Bronchial epithelial cell (primary cell): ENCODE data around the gene SETBP1. TPM values are rescaled to one million over a fixed set of nuclear protein-coding genes. Genes with fewer than 3 reads are reported as not detected.

Experiments
- DNase-seq: peaks from one replicate; pipeline ENCODE4 v3.0.0-alpha.2; 2010; ENCODE audit warnings: low read depth
- FAIRE-seq: peaks from 2 replicates; lab custom pipeline; 2011; peaks lifted over from hg19 to GRCh38; lab: Jason Lieb, UNC
- H3K27me3 ChIP-seq: 2 replicates; pipeline ENCODE4 v1.5.1; 2011; ENCODE audit warnings: low read length; ENCODE audit not compliant: control insufficient read depth, insufficient read depth
- H3K36me3 ChIP-seq: 2 replicates; pipeline ENCODE4 v1.5.1; 2011; ENCODE audit warnings: low read length; ENCODE audit not compliant: control insufficient read depth, insufficient read depth
- H3K4me3 ChIP-seq: 2 replicates; pipeline ENCODE4 v1.5.1; 2011; ENCODE audit warnings: mild to moderate bottlenecking, low read depth, low read length, control low read depth
- CTCF ChIP-seq: IDR thresholded peaks from 2 replicates; pipeline ENCODE4 v1.5.1; 2011; ENCODE audit warnings: mild to moderate bottlenecking, moderate library complexity, low read length, control low read depth, inconsistent platforms; ENCODE audit not compliant: insufficient read depth, severe bottlenecking
- total RNA-seq: library from RNA; depleted of rRNA; stranded (reverse); fragments of >200 nt; gene quantifications from 2 replicates; pipeline ENCODE4 v1.2.1, GENCODE V29; 2014

Gene SETBP1
- total RNA-seq, 1 donor from 2014 or later: 1.8 TPM

- FAIRE-seq (no peak), DNase-seq (no peak)
- no peaks in the 10 kb centered on the region for H3K27me3 ChIP-seq
- H3K36me3 ChIP-seq: no peaks in the 10 kb centered on the region
- no peak for TF ChIP-seq CTCF
- H3K4me3 ChIP-seq: no peak overlapping the region
Measured at GRCh38 chr18:44882163-44882868, 201.6 kb downstream of the SETBP1 start.

GRCh38 chr18:44883671-44884070 lies 203.0 kb downstream of the SETBP1 start:
- no peaks in the 10 kb centered on the region for H3K27me3 ChIP-seq
- FAIRE-seq: no peak
- DNase-seq: no peak
- H3K36me3 ChIP-seq: no peaks in the 10 kb centered on the region
- H3K4me3 ChIP-seq: no peak overlapping the region
- TF ChIP-seq CTCF: no peak

DNA sequence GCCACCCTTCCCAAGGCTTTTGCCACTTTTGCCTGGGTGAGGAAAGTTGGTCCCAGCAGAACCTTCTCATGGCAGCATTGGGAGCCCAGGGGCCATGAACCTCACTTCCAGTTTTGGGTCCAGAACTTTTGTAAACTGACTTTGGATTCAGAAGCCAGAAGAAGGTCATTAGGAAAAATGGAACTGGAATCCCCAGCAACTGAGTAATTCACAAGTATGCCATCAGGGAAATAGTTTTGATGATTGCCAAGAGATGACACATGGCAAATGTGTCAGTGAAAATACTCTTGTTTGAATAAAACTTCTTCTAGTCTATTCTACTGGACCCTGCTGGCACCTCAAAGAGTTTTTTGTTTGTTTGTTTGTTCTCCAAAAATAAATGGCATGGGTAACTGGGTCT lies 203.7 kb downstream of the SETBP1 start:
- Histone ChIP-seq H3K4me3 (no peak overlapping the region), H3K27me3 (no peaks in the 10 kb centered on the region), H3K36me3 (no peaks in the 10 kb centered on the region)
- no peak for FAIRE-seq
- TF ChIP-seq CTCF: no peak
- DNase-seq: peak; percentile 44

DNA sequence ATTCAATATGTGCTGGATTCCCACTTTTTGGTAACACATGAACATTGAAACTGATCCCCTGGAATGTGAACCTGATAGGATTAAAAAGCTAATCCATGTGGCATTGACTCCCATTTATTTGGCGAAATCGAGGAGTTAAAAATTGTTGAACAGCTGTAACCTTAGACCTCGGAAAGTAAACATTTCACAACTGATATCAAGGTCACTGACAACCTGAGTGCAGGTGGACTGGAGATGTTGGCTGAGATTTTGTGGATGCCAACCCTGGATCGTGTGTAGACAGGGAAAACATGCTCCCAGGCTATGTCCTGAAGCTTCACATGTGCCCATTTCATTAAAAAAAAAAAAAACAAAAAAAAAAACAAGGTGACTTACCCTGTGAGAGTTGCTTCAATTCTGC lies 204.8 kb downstream of the SETBP1 start:
- no peak overlapping the region for H3K4me3 ChIP-seq
- no peaks in the 10 kb centered on the region for H3K27me3 ChIP-seq
- no peak for FAIRE-seq
- TF ChIP-seq CTCF: no peak
- DNase-seq: no peak
- no peaks in the 10 kb centered on the region for H3K36me3 ChIP-seq

GRCh38 chr18:44887227-44887631 lies 206.5 kb downstream of the SETBP1 start:
- Histone ChIP-seq H3K36me3 (no peaks in the 10 kb centered on the region), H3K4me3 (no peak overlapping the region), H3K27me3 (no peaks in the 10 kb centered on the region)
- peak; percentile 95 for DNase-seq
- FAIRE-seq: peak; percentile 91
- no peak for TF ChIP-seq CTCF

- Histone ChIP-seq H3K27me3 (no peaks in the 10 kb centered on the region), H3K36me3 (no peaks in the 10 kb centered on the region), H3K4me3 (no peak overlapping the region)
- TF ChIP-seq CTCF: no peak
- no peak for FAIRE-seq
- no peak for DNase-seq
Measured at GRCh38 chr18:44889111-44889510, 208.4 kb downstream of the SETBP1 start.
